ENCODE results near the gene C9orf72. TPM values are rescaled to one million over a fixed set of nuclear protein-coding genes. Genes with fewer than 3 reads are reported as not detected.

The C9orf72 gene
- total and polyA plus RNA-seq, 9 of the 15 experiments (the other 6 are each of a cell fraction or from before 2014, with no cell fraction given), result 2.3 to 7.3 (median 4.1) TPM

- TF ChIP-seq, protein P1, sequence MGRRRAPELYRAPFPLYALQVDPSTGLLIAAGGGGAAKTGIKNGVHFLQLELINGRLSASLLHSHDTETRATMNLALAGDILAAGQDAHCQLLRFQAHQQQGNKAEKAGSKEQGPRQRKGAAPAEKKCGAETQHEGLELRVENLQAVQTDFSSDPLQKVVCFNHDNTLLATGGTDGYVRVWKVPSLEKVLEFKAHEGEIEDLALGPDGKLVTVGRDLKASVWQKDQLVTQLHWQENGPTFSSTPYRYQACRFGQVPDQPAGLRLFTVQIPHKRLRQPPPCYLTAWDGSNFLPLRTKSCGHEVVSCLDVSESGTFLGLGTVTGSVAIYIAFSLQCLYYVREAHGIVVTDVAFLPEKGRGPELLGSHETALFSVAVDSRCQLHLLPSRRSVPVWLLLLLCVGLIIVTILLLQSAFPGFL (CRISPR knock-in tag; IDR thresholded peaks at IDR 0.05), result no peak
- TF ChIP-seq ZBTB8A (IDR thresholded peaks at IDR 0.05; ENCODE audit: partially characterized antibody) (no peak), ELK1 (CRISPR knock-in tag; IDR thresholded peaks at IDR 0.05) (no peak), BACH1 (tag; IDR thresholded peaks at IDR 0.05) (no peak), ZNF41 (CRISPR knock-in tag; conservative IDR thresholded peaks at IDR 0.05) (no peak), KLF16 (IDR thresholded peaks at IDR 0.05) (no peak), ZNF717 (CRISPR knock-in tag; IDR thresholded peaks at IDR 0.05) (no peak)
- TF ChIP-seq, protein P2, sequence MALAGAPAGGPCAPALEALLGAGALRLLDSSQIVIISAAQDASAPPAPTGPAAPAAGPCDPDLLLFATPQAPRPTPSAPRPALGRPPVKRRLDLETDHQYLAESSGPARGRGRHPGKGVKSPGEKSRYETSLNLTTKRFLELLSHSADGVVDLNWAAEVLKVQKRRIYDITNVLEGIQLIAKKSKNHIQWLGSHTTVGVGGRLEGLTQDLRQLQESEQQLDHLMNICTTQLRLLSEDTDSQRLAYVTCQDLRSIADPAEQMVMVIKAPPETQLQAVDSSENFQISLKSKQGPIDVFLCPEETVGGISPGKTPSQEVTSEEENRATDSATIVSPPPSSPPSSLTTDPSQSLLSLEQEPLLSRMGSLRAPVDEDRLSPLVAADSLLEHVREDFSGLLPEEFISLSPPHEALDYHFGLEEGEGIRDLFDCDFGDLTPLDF (CRISPR knock-in tag; IDR thresholded peaks at IDR 0.05), result no peak
These were observed 1.2 kb downstream of the C9orf72 start (continued) for GRCh38 chr9:27572061-27572460.

DNA sequence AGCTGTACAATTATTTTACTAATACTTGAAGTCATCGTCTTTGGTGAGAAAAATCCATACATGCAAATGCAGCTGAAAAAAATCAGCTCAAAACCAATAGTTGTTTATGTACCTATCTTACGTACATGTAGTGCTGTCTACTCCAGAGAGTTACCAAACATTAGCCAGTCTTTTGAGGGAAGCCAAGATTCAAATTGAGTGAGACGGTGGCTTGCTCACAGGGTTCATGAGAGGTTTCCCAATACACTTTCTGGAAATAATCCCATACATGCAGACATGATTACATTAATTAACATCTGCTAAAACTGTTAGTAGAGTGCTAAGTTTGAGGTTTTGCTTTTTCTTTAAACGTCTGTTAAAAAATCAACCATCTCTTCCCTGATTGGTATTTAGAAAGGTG, 2.3 kb downstream of the C9orf72 start:
- Histone ChIP-seq H3K9ac (ENCODE audit: insufficient read depth in 1 of 2, low read depth in 2 of 2, low read length in 2 of 2) (no peak overlapping the region), H3K36me3 (ENCODE audit: control insufficient read depth, insufficient read depth, low read length) (no peaks in the 10 kb centered on the region), H3K4me3 (no peak overlapping the region), H3K9me1 (ENCODE audit: control insufficient read depth, insufficient read depth, low read length) (no peaks in the 10 kb centered on the region), H3K27ac (ENCODE audit: extremely low read depth, low read depth, low read length) (no peak overlapping the region), H3K79me2 (ENCODE audit: control insufficient read depth, insufficient read depth, low read length) (no peaks in the 10 kb centered on the region), H3K9me3 (replicated peaks; ENCODE audit: control insufficient read depth, insufficient read depth, low read depth, low read length) (no peaks in the 10 kb centered on the region), H2AFZ (ENCODE audit: low read depth, low read length) (no peak overlapping the region), H3K4me1 (replicated peaks in 1 of 2; ENCODE audit: control insufficient read depth in 2 of 2, insufficient read depth in 2 of 2, low read length in 2 of 2) (no peaks in the 10 kb centered on the region; a peak in 1 of 5 replicates), H3K4me2 (ENCODE audit: insufficient read depth, low read length) (no peak overlapping the region), H3K27me3 (ENCODE audit: control insufficient read depth in 2 of 2, insufficient read depth in 2 of 2, low read length in 2 of 2) (no peaks in the 10 kb centered on the region), H4K20me1 (replicated peaks; ENCODE audit: control insufficient read depth, insufficient read depth, low read length) (no peaks in the 10 kb centered on the region)
- WGBS (ENCODE audit: insufficient coverage, low coverage, missing lambda C conversion rate), result 61% methylated on average over 3 of the region's 4 CpGs
- intact Hi-C loops (cut with micrococcal nuclease), result no loop called here
- in situ Hi-C loops (cut with MboI), result no loop called here
- DNase-seq (ENCODE audit: extremely low read depth in 1 of 4, low spot score in 3 of 4) (no peak), ATAC-seq (no peak), FAIRE-seq (no peak)
- ChIA-PET CTCF (ENCODE audit: low intra/inter-chr PET ratio) (no interaction called here), POLR2A (no interaction called here)
- BruUV-seq (replicated peaks), result no TSS peak
- TF ChIP-seq SIN3B (IDR thresholded peaks at IDR 0.05; ENCODE audit: low read depth), result no peak
- no peak for TF ChIP-seq CHD1 (IDR thresholded peaks at IDR 0.05; ENCODE audit: low read length)
- no peak for TF ChIP-seq SAP30 (IDR thresholded peaks at IDR 0.05; ENCODE audit: borderline replicate concordance, insufficient read depth, low read depth, low read length, poor library complexity, severe bottlenecking)
- TF ChIP-seq, protein P3, sequence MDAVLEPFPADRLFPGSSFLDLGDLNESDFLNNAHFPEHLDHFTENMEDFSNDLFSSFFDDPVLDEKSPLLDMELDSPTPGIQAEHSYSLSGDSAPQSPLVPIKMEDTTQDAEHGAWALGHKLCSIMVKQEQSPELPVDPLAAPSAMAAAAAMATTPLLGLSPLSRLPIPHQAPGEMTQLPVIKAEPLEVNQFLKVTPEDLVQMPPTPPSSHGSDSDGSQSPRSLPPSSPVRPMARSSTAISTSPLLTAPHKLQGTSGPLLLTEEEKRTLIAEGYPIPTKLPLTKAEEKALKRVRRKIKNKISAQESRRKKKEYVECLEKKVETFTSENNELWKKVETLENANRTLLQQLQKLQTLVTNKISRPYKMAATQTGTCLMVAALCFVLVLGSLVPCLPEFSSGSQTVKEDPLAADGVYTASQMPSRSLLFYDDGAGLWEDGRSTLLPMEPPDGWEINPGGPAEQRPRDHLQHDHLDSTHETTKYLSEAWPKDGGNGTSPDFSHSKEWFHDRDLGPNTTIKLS (IDR thresholded peaks at IDR 0.05; ENCODE audit: borderline replicate concordance, low read depth), result no peak
- TF ChIP-seq MTA1 (IDR thresholded peaks at IDR 0.05; ENCODE audit: borderline replicate concordance), result no peak
- TF ChIP-seq RBM34 (IDR thresholded peaks at IDR 0.05; ENCODE audit: borderline replicate concordance, insufficient read depth, low read length), result no peak
- no peak for TF ChIP-seq KAT2B (IDR thresholded peaks at IDR 0.05; ENCODE audit: low read depth, low read length)

Measured in K562 (cell line).